ENCODE measurements around the gene SLC6A5.
"Not testable (repeated sequence)": the region's sequence is repeated elsewhere in the genome, so short reads cannot be mapped to it uniquely, and the experiment has no call there.

Gene SLC6A5

GRCh38 chr11:20599221-20600019 lies at the start of gene SLC6A5:
TSS of gene SLC6A5 (plus strand) at chr11:20599608. CDS start at chr11:20599673, 65 bp downstream.
- Histone ChIP-seq H3K9me3 (ENCODE audit: control insufficient read depth in 1 of 2, low read length in 2 of 2) (no peaks in the 10 kb centered on the region), H3K27ac (ENCODE audit: low read length) (no peak within 1 kb of the TSS), H3K4me3 (ENCODE audit: low read depth in 1 of 2, low read length in 2 of 2) (no peak within 1 kb of the TSS), H3K27me3 (ENCODE audit: low read depth, low read length) (peaks cover 53% of the 10 kb centered on the region), H3K4me1 (ENCODE audit: control insufficient read depth in 1 of 2, insufficient read depth in 2 of 2, low read length in 2 of 2) (peaks cover 0 to 13% of the 10 kb centered on the region in 2 donors), H3K36me3 (ENCODE audit: control insufficient read depth in 1 of 2, insufficient read depth in 2 of 2, low read length in 2 of 2) (no peaks in the 10 kb centered on the region)

- Histone ChIP-seq H3K27me3 (ENCODE audit: low read depth, low read length) (no peaks in the 10 kb centered on the region), H3K36me3 (ENCODE audit: control insufficient read depth in 1 of 2, insufficient read depth in 2 of 2, low read length in 2 of 2) (no peaks in the 10 kb centered on the region), H3K9me3 (ENCODE audit: control insufficient read depth in 1 of 2, low read length in 2 of 2) (no peaks in the 10 kb centered on the region), H3K4me1 (ENCODE audit: control insufficient read depth in 1 of 2, insufficient read depth in 2 of 2, low read length in 2 of 2) (no peaks in the 10 kb centered on the region), H3K4me3 (ENCODE audit: low read depth in 1 of 2, low read length in 2 of 2) (no peak overlapping the region), H3K27ac (ENCODE audit: low read length) (no peak overlapping the region)
Observed at GRCh38 chr11:20551096-20551495, 48.3 kb upstream of the SLC6A5 start.

- no peaks in the 10 kb centered on the region for H3K36me3 ChIP-seq (ENCODE audit: control insufficient read depth in 1 of 2, insufficient read depth in 2 of 2, low read length in 2 of 2)
- H3K9me3 ChIP-seq (ENCODE audit: control insufficient read depth in 1 of 2, low read length in 2 of 2): no peaks in the 10 kb centered on the region
- no peaks in the 10 kb centered on the region for H3K27me3 ChIP-seq (ENCODE audit: low read depth, low read length)
- no peaks in the 10 kb centered on the region for H3K4me1 ChIP-seq (ENCODE audit: control insufficient read depth in 1 of 2, insufficient read depth in 2 of 2, low read length in 2 of 2)
- no peak overlapping the region for H3K27ac ChIP-seq (ENCODE audit: low read length)
- no peak overlapping the region for H3K4me3 ChIP-seq (ENCODE audit: low read depth in 1 of 2, low read length in 2 of 2)
Observed at GRCh38 chr11:20555783-20556182, 43.6 kb upstream of the SLC6A5 start.

- H3K36me3 ChIP-seq (ENCODE audit: control insufficient read depth in 1 of 2, insufficient read depth in 2 of 2, low read length in 2 of 2); H3K27me3 ChIP-seq (ENCODE audit: low read depth, low read length); H3K27ac ChIP-seq (ENCODE audit: low read length); H3K9me3 ChIP-seq (ENCODE audit: control insufficient read depth in 1 of 2, low read length in 2 of 2); H3K4me3 ChIP-seq (ENCODE audit: low read depth in 1 of 2, low read length in 2 of 2); H3K4me1 ChIP-seq (ENCODE audit: control insufficient read depth in 1 of 2, insufficient read depth in 2 of 2, low read length in 2 of 2): not testable (repeated sequence)
Observed at GRCh38 chr11:20556396-20556795, 43.0 kb upstream of the SLC6A5 start.

GRCh38 chr11:20558741-20559140 lies 40.7 kb upstream of the SLC6A5 start:
- H3K4me3 ChIP-seq (ENCODE audit: low read depth in 1 of 2, low read length in 2 of 2): no peak overlapping the region
- no peak overlapping the region for H3K27ac ChIP-seq (ENCODE audit: low read length)
- H3K9me3 ChIP-seq (ENCODE audit: control insufficient read depth in 1 of 2, low read length in 2 of 2): no peaks in the 10 kb centered on the region
- H3K36me3 ChIP-seq (ENCODE audit: control insufficient read depth in 1 of 2, insufficient read depth in 2 of 2, low read length in 2 of 2): no peaks in the 10 kb centered on the region
- no peaks in the 10 kb centered on the region for H3K4me1 ChIP-seq (ENCODE audit: control insufficient read depth in 1 of 2, insufficient read depth in 2 of 2, low read length in 2 of 2)
- H3K27me3 ChIP-seq (ENCODE audit: low read depth, low read length): no peaks in the 10 kb centered on the region

- Histone ChIP-seq H3K36me3 (ENCODE audit: control insufficient read depth in 1 of 2, insufficient read depth in 2 of 2, low read length in 2 of 2) (no peaks in the 10 kb centered on the region), H3K27me3 (ENCODE audit: low read depth, low read length) (no peaks in the 10 kb centered on the region), H3K4me3 (ENCODE audit: low read depth in 1 of 2, low read length in 2 of 2) (no peak overlapping the region), H3K9me3 (ENCODE audit: control insufficient read depth in 1 of 2, low read length in 2 of 2) (no peaks in the 10 kb centered on the region), H3K4me1 (ENCODE audit: control insufficient read depth in 1 of 2, insufficient read depth in 2 of 2, low read length in 2 of 2) (no peaks in the 10 kb centered on the region), H3K27ac (ENCODE audit: low read length) (no peak overlapping the region)
Observed at GRCh38 chr11:20559523-20560300, 39.7 kb upstream of the SLC6A5 start.

GRCh38 chr11:20561915-20562314 lies 37.5 kb upstream of the SLC6A5 start:
- Histone ChIP-seq H3K27ac (ENCODE audit: low read length) (no peak overlapping the region), H3K4me3 (ENCODE audit: low read depth in 1 of 2, low read length in 2 of 2) (no peak overlapping the region), H3K27me3 (ENCODE audit: low read depth, low read length) (no peaks in the 10 kb centered on the region), H3K4me1 (ENCODE audit: control insufficient read depth in 1 of 2, insufficient read depth in 2 of 2, low read length in 2 of 2) (no peaks in the 10 kb centered on the region), H3K36me3 (ENCODE audit: control insufficient read depth in 1 of 2, insufficient read depth in 2 of 2, low read length in 2 of 2) (no peaks in the 10 kb centered on the region), H3K9me3 (ENCODE audit: control insufficient read depth in 1 of 2, low read length in 2 of 2) (no peaks in the 10 kb centered on the region)

GRCh38 chr11:20563866-20564265 lies 35.5 kb upstream of the SLC6A5 start:
- Histone ChIP-seq H3K27me3 (ENCODE audit: low read depth, low read length) (no peaks in the 10 kb centered on the region), H3K4me3 (ENCODE audit: low read depth in 1 of 2, low read length in 2 of 2) (no peak overlapping the region), H3K36me3 (ENCODE audit: control insufficient read depth in 1 of 2, insufficient read depth in 2 of 2, low read length in 2 of 2) (no peaks in the 10 kb centered on the region), H3K9me3 (ENCODE audit: control insufficient read depth in 1 of 2, low read length in 2 of 2) (no peaks in the 10 kb centered on the region), H3K4me1 (ENCODE audit: control insufficient read depth in 1 of 2, insufficient read depth in 2 of 2, low read length in 2 of 2) (no peaks in the 10 kb centered on the region), H3K27ac (ENCODE audit: low read length) (no peak overlapping the region)

GRCh38 chr11:20564846-20565635 lies 34.4 kb upstream of the SLC6A5 start:
- no peaks in the 10 kb centered on the region for H3K36me3 ChIP-seq (ENCODE audit: control insufficient read depth in 1 of 2, insufficient read depth in 2 of 2, low read length in 2 of 2)
- no peak overlapping the region for H3K27ac ChIP-seq (ENCODE audit: low read length)
- no peak overlapping the region for H3K4me3 ChIP-seq (ENCODE audit: low read depth in 1 of 2, low read length in 2 of 2)

GRCh38 chr11:20566115-20566514 lies 33.3 kb upstream of the SLC6A5 start:
- H3K36me3 ChIP-seq (ENCODE audit: control insufficient read depth in 1 of 2, insufficient read depth in 2 of 2, low read length in 2 of 2); H3K4me1 ChIP-seq (ENCODE audit: control insufficient read depth in 1 of 2, insufficient read depth in 2 of 2, low read length in 2 of 2); H3K27ac ChIP-seq (ENCODE audit: low read length); H3K9me3 ChIP-seq (ENCODE audit: control insufficient read depth in 1 of 2, low read length in 2 of 2); H3K4me3 ChIP-seq (ENCODE audit: low read depth in 1 of 2, low read length in 2 of 2); H3K27me3 ChIP-seq (ENCODE audit: low read depth, low read length): not testable (repeated sequence)

More at GRCh38 chr11:20564846-20565635, 34.4 kb upstream of the SLC6A5 start:
- H3K9me3 ChIP-seq (ENCODE audit: control insufficient read depth in 1 of 2, low read length in 2 of 2): no peaks in the 10 kb centered on the region
- no peaks in the 10 kb centered on the region for H3K27me3 ChIP-seq (ENCODE audit: low read depth, low read length)
- H3K4me1 ChIP-seq (ENCODE audit: control insufficient read depth in 1 of 2, insufficient read depth in 2 of 2, low read length in 2 of 2): no peaks in the 10 kb centered on the region
